HL-60 (cell line): ENCODE data around the gene PTGER4.

Experiments
- TF ChIP-seq, protein P1 (sequence below): IDR thresholded peaks from one replicate; pipeline ENCODE4 v1.5.1; 2011; ENCODE audit warnings: low read length, control low read depth, inconsistent platforms; ENCODE audit not compliant: insufficient read depth
- TF ChIP-seq, protein P2 (sequence below): IDR thresholded peaks from 2 replicates; pipeline ENCODE4 v1.6.1; 2012; ENCODE audit warnings: low read depth; ENCODE audit not compliant: insufficient replicate concordance

DNA sequence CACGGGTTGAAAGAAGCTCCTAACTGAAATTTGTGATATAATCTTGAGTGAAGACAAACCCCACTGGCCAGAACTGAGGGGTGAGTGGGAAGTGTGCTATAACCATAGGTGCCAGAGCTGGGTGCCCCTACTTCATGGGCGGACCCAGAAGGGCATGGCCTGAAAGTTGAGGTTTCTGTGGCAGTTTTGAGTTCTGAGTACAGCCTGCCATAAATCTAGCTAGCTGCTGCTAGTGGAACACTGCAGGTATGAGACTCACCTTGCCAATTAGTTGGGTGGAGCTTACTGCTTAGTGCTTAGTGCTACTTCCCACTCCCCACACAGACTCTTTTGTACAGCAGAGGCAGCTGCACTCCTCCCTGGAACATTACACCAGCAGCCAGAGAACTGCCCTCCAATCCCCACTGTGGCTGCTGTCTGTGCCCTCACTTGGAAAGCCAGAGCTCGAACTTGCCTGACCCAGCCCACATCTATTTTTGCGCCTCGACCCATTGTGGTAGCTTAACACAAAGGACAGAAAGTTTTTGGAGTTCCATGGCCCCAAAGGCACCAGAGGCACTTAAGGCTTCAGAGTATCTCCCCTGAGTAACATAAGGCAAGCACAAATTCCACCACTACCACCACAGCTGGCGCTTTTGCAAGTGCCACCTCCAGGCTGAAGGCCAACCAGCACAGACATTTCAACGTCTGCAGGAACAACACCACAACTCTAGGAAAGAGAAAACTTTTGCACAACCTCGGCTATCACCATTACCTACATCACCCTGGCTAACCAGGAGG lies 27.1 kb upstream of the PTGER4 start:
- TF ChIP-seq, protein P1, sequence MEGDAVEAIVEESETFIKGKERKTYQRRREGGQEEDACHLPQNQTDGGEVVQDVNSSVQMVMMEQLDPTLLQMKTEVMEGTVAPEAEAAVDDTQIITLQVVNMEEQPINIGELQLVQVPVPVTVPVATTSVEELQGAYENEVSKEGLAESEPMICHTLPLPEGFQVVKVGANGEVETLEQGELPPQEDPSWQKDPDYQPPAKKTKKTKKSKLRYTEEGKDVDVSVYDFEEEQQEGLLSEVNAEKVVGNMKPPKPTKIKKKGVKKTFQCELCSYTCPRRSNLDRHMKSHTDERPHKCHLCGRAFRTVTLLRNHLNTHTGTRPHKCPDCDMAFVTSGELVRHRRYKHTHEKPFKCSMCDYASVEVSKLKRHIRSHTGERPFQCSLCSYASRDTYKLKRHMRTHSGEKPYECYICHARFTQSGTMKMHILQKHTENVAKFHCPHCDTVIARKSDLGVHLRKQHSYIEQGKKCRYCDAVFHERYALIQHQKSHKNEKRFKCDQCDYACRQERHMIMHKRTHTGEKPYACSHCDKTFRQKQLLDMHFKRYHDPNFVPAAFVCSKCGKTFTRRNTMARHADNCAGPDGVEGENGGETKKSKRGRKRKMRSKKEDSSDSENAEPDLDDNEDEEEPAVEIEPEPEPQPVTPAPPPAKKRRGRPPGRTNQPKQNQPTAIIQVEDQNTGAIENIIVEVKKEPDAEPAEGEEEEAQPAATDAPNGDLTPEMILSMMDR = no peak
- TF ChIP-seq, protein P2, sequence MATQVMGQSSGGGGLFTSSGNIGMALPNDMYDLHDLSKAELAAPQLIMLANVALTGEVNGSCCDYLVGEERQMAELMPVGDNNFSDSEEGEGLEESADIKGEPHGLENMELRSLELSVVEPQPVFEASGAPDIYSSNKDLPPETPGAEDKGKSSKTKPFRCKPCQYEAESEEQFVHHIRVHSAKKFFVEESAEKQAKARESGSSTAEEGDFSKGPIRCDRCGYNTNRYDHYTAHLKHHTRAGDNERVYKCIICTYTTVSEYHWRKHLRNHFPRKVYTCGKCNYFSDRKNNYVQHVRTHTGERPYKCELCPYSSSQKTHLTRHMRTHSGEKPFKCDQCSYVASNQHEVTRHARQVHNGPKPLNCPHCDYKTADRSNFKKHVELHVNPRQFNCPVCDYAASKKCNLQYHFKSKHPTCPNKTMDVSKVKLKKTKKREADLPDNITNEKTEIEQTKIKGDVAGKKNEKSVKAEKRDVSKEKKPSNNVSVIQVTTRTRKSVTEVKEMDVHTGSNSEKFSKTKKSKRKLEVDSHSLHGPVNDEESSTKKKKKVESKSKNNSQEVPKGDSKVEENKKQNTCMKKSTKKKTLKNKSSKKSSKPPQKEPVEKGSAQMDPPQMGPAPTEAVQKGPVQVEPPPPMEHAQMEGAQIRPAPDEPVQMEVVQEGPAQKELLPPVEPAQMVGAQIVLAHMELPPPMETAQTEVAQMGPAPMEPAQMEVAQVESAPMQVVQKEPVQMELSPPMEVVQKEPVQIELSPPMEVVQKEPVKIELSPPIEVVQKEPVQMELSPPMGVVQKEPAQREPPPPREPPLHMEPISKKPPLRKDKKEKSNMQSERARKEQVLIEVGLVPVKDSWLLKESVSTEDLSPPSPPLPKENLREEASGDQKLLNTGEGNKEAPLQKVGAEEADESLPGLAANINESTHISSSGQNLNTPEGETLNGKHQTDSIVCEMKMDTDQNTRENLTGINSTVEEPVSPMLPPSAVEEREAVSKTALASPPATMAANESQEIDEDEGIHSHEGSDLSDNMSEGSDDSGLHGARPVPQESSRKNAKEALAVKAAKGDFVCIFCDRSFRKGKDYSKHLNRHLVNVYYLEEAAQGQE = no peak
